H1 (cell line): ENCODE measurements around the gene CORO2B. TPM values are rescaled to one million over a fixed set of nuclear protein-coding genes. Genes with fewer than 3 reads are reported as not detected.

ENCODE experiments used
- CTCF ChIA-PET: fragments of 300-600 bp; sonication (Branson Sonifier 250); formaldehyde crosslinking; loops from one replicate; lab custom pipeline; 2021; ENCODE audit not compliant: partially characterized antibody; lab: Charles Lee
- POLR2A ChIA-PET: fragments of 300-600 bp; sonication (Branson Sonifier 250); formaldehyde crosslinking; loops from one replicate; lab custom pipeline; 2021; ENCODE audit warnings: inconsistent platforms; ENCODE audit not compliant: partially characterized antibody; lab: Charles Lee
- DNase-seq, 2 experiments: peaks; one replicate each; pipeline versions ENCODE4 v3.0.0 to v3.0.0-alpha.2; 2010 to 2022; ENCODE audit warnings: low spot score in 2 of 2, low read depth in 1 of 2, mixed read lengths in 1 of 2
- FAIRE-seq: peaks from 2 replicates; lab custom pipeline; 2011; peaks lifted over from hg19 to GRCh38; lab: Jason Lieb, UNC
- H2AFZ ChIP-seq: 2 replicates; pipeline ENCODE4 v1.8.1; 2012; ENCODE audit warnings: low read length, inconsistent platforms
- H2AK5ac ChIP-seq: 2 replicates; pipeline ENCODE4 v1.6.1; 2013; ENCODE audit warnings: low read depth, low read length
- H2BK120ac ChIP-seq: replicated peaks from 2 replicates; pipeline ENCODE3; 2013; ENCODE audit warnings: low read depth, low read length, inconsistent platforms
- H2BK12ac ChIP-seq: 2 replicates; pipeline ENCODE4 v1.6.1; 2013; ENCODE audit warnings: low read depth, low read length
- H2BK15ac ChIP-seq: 2 replicates; pipeline ENCODE4 v1.6.1; 2013; ENCODE audit warnings: low read length
- H2BK20ac ChIP-seq: 2 replicates; pipeline ENCODE4 v1.6.1; 2013; ENCODE audit warnings: low read length
- H2BK5ac ChIP-seq: 2 replicates; pipeline ENCODE4 v1.6.1; 2013; ENCODE audit warnings: low read depth, low read length
- H3K14ac ChIP-seq: 2 replicates; pipeline ENCODE4 v1.6.1; 2013; ENCODE audit warnings: inconsistent platforms; ENCODE audit not compliant: insufficient read length
- H3K18ac ChIP-seq: 2 replicates; pipeline ENCODE4 v1.6.1; 2013; ENCODE audit warnings: low read length; ENCODE audit errors: extremely low read depth
- H3K23ac ChIP-seq: 2 replicates; pipeline ENCODE4 v1.6.1; 2013; ENCODE audit warnings: inconsistent platforms; ENCODE audit not compliant: insufficient read length
- H3K23me2 ChIP-seq: 2 replicates; pipeline ENCODE4 v1.6.1; 2013; ENCODE audit warnings: low read depth, low read length
- H3K27ac ChIP-seq: 2 replicates; pipeline ENCODE4 v1.6.1; 2011; ENCODE audit warnings: low read depth, low read length, inconsistent platforms
- H3K27me3 ChIP-seq, 4 experiments: replicated peaks in 1 of 4; 1 replicate in 1 of 4; 2 replicates in 3 of 4; pipeline versions ENCODE4 v1.6.1 to v1.8.1; 2011 to 2013; ENCODE audit warnings: low read length in 3 of 4, mild to moderate bottlenecking in 3 of 4, inconsistent platforms in 2 of 4, mixed read lengths in 2 of 4, moderate library complexity in 1 of 4; ENCODE audit not compliant: control insufficient read depth in 3 of 4, insufficient read depth in 3 of 4; ENCODE audit errors: extremely low read depth in 1 of 4
- H3K36me3 ChIP-seq, 4 experiments: 2 replicates each; pipeline versions ENCODE4 v1.6.1 to v1.8.1; 2011 to 2013; ENCODE audit warnings: mild to moderate bottlenecking in 4 of 4, low read length in 3 of 4, moderate library complexity in 2 of 4, control low read depth in 1 of 4, inconsistent platforms in 1 of 4; ENCODE audit not compliant: insufficient read depth in 4 of 4, control insufficient read depth in 2 of 4
- H3K4ac ChIP-seq: replicated peaks from 2 replicates; pipeline ENCODE3; 2013; ENCODE audit warnings: low read length, low read depth, mixed read lengths, inconsistent platforms; ENCODE audit not compliant: insufficient read length
- H3K4me1 ChIP-seq, 4 experiments: replicated peaks in 1 of 4; 1 replicate in 1 of 4; 2 replicates in 3 of 4; pipeline versions ENCODE4 v1.6.1 to v1.8.1; 2011 to 2013; ENCODE audit warnings: low read length in 3 of 4, inconsistent platforms in 2 of 4, mixed read lengths in 1 of 4; ENCODE audit not compliant: insufficient read depth in 4 of 4, control insufficient read depth in 3 of 4
- H3K4me2 ChIP-seq, 2 experiments: 2 replicates each; pipeline versions ENCODE4 v1.6.1 to v1.8.1; 2011 to 2013; ENCODE audit warnings: low read depth in 2 of 2, low read length in 2 of 2, control low read depth in 1 of 2, inconsistent platforms in 1 of 2, mild to moderate bottlenecking in 1 of 2; ENCODE audit not compliant: insufficient read depth in 1 of 2
- H3K4me3 ChIP-seq, 4 experiments: fragments of 200-600, 300-600 bp in 1 of 4; sonication (generic), shearing (Covaris generic), sonication (Bioruptor Twin) in 1 of 4; 2 replicates each; pipeline versions ENCODE4 v1.5.1 to v1.8.1; 2011 to 2016; ENCODE audit warnings: low read length in 4 of 4, low read depth in 3 of 4, control low read depth in 2 of 4, inconsistent platforms in 2 of 4, mild to moderate bottlenecking in 2 of 4, mixed read lengths in 1 of 4, moderate library complexity in 1 of 4; ENCODE audit not compliant: insufficient read depth in 2 of 4; ENCODE audit errors: extremely low read depth in 1 of 4
- H3K56ac ChIP-seq: replicated peaks from 2 replicates; pipeline ENCODE3; 2013; ENCODE audit warnings: low read depth, mild to moderate bottlenecking, mixed read lengths, low read length, inconsistent platforms; ENCODE audit not compliant: insufficient read length
- H3K79me1 ChIP-seq: 2 replicates; pipeline ENCODE4 v1.6.1; 2013; ENCODE audit warnings: low read depth, low read length, control low read depth
- H3K79me2 ChIP-seq, 2 experiments: 2 replicates each; pipeline versions ENCODE4 v1.6.1 to v1.8.1; 2012 to 2013; ENCODE audit warnings: low read length in 2 of 2, mild to moderate bottlenecking in 2 of 2, inconsistent platforms in 1 of 2; ENCODE audit not compliant: insufficient read depth in 2 of 2, control insufficient read depth in 1 of 2
- H3K9ac ChIP-seq, 4 experiments: replicated peaks in 1 of 4; 1 replicate in 1 of 4; 2 replicates in 3 of 4; pipeline versions ENCODE4 v1.6.1 to v1.8.1; 2011 to 2013; ENCODE audit warnings: low read depth in 3 of 4, low read length in 3 of 4, control low read depth in 2 of 4, mild to moderate bottlenecking in 2 of 4, moderate library complexity in 2 of 4, inconsistent platforms in 1 of 4; ENCODE audit errors: extremely low read depth in 1 of 4
- H3K9me3 ChIP-seq, 2 experiments: 2 replicates each; pipeline versions ENCODE4 v1.6.1 to v1.8.1; 2012 to 2013; ENCODE audit warnings: mild to moderate bottlenecking in 2 of 2, moderate library complexity in 2 of 2, control low read depth in 1 of 2, inconsistent platforms in 1 of 2, low read depth in 1 of 2, low read length in 1 of 2, mixed read lengths in 1 of 2; ENCODE audit not compliant: insufficient read depth in 2 of 2
- H4K20me1 ChIP-seq, 2 experiments: replicated peaks in 1 of 2; 2 replicates each; pipeline versions ENCODE3 to v1.8.1; 2011 to 2013; ENCODE audit warnings: inconsistent platforms in 2 of 2, low read length in 2 of 2, mild to moderate bottlenecking in 1 of 2; ENCODE audit not compliant: insufficient read depth in 2 of 2, control insufficient read depth in 1 of 2
- H4K5ac ChIP-seq: 2 replicates; pipeline ENCODE4 v1.6.1; 2013; ENCODE audit warnings: low read length, low read depth, mixed read lengths, inconsistent platforms; ENCODE audit not compliant: insufficient read length
- H4K8ac ChIP-seq: 2 replicates; pipeline ENCODE4 v1.8.0; 2013; ENCODE audit warnings: mild to moderate bottlenecking, moderate library complexity, low read length, inconsistent platforms; ENCODE audit not compliant: insufficient read depth; ENCODE audit errors: extremely low read depth
- H4K91ac ChIP-seq: replicated peaks from 2 replicates; pipeline ENCODE3; 2013; ENCODE audit warnings: low read length, mixed read lengths, inconsistent platforms; ENCODE audit not compliant: insufficient read length
- whole genome bisulfite sequencing, 2 experiments: shearing (Covaris generic) in 1 of 2; methylation state at CpG; one replicate each; pipeline versions ENCODE4 v1.1.6 to v1.1.7; 2013 to 2015; ENCODE audit warnings: low lambda C conversion rate in 2 of 2, mixed read lengths in 2 of 2, inconsistent platforms in 1 of 2, low coverage in 1 of 2, missing lambda C conversion rate in 1 of 2; ENCODE audit not compliant: insufficient replicate concordance in 2 of 2, insufficient coverage in 1 of 2, insufficient read length in 1 of 2; ENCODE audit errors: extremely low coverage in 1 of 2, missing lambda C conversion rate in 1 of 2; 5-methylcytosine and 5-hydroxymethylcytosine counted together
- polyA plus RNA-seq, 7 experiments: library from polyadenylated mRNA; depleted of rRNA in 3 of 7; stranded (reverse) in 5 of 7; unstranded in 2 of 7; fragments of >200 nt in 5 of 7; fragments of 200-250 nt in 2 of 7; gene quantifications; 1 replicate in 5 of 7; 2 replicates in 1 of 7; 4 replicates in 1 of 7; pipeline versions ENCODE4 v1.2.1 to v1.2.3, GENCODE V29; 2011 to 2013; ENCODE audit warnings: missing spikeins in 2 of 7, mixed read lengths in 2 of 7
- total RNA-seq: library from RNA; stranded (reverse); fragmentation: NEBNext Ultra II Directional; extraction: Animal tissue kit (Norgen Biotek cat#: 25700); gene quantifications from 2 replicates; pipeline ENCODE4 v1.2.1, GENCODE V29; 2021

The CORO2B gene
- total and polyA plus RNA-seq, 2 of the 8 experiments (the other 6 are each of a cell fraction or from before 2014, with no cell fraction given) = 3.4 to 6.7 TPM

- no peak overlapping the region for H4K8ac ChIP-seq
- H3K79me1 ChIP-seq = no peaks in the 10 kb centered on the region
- no peak overlapping the region for H3K14ac ChIP-seq
- WGBS, 2 experiments = 76% methylated on average over 3 of the region's 4 CpGs; no CpG with 5 or more reads in 1 of the 2 experiments
- FAIRE-seq (no peak), DNase-seq (no peak)
- no peak overlapping the region for H3K4me2 ChIP-seq
- no peak overlapping the region for H3K27ac ChIP-seq
- no peak overlapping the region for H4K91ac ChIP-seq
- no peak overlapping the region for H2AK5ac ChIP-seq
- no peak overlapping the region for H3K18ac ChIP-seq
- no peaks in the 10 kb centered on the region for H3K9me3 ChIP-seq
- H2BK120ac ChIP-seq = no peak overlapping the region
- no peak overlapping the region for H3K4ac ChIP-seq
- no peak overlapping the region for H2BK20ac ChIP-seq
- H2BK15ac ChIP-seq = 0 out of 2 replicates have a peak overlapping the region, but pooled peaks have one; percentile 46
- no peaks in the 10 kb centered on the region for H3K27me3 ChIP-seq
- POLR2A ChIA-PET = interaction anchor here (1.1 kb wide), 1 partner anchor 17 kb away, joined by 3 read pairs; no protein-coding TSS in a partner anchor
- no peaks in the 10 kb centered on the region for H3K23me2 ChIP-seq
- H3K4me3 ChIP-seq = no peak overlapping the region
- no peak overlapping the region for H3K9ac ChIP-seq
- no peak overlapping the region for H2BK12ac ChIP-seq
- H3K36me3 ChIP-seq = no peaks in the 10 kb centered on the region
- H3K23ac ChIP-seq = no peak overlapping the region
- no peak overlapping the region for H3K56ac ChIP-seq
- H4K5ac ChIP-seq = no peak overlapping the region
- H3K79me2 ChIP-seq = no peaks in the 10 kb centered on the region
- no peak overlapping the region for H2AFZ ChIP-seq
- CTCF ChIA-PET = interaction anchor here (0.6 to 3.2 kb wide), 6 partner anchors 15 to 170 kb away, joined by 3 to 13 read pairs (median 3); no protein-coding TSS in a partner anchor
- no peak overlapping the region for H2BK5ac ChIP-seq
- no peaks in the 10 kb centered on the region for H4K20me1 ChIP-seq
- peaks cover 0 to 2% (median 0%) of the 10 kb centered on the region in 4 experiments; a peak in 2 of 7 replicates for H3K4me1 ChIP-seq
Measured at GRCh38 chr15:68706256-68706655, 127.5 kb downstream of the CORO2B start.
